Measurements from ENCODE around the gene PSMD12.

- TF ChIP-seq CTCF (IDR thresholded peaks at IDR 0.05; ENCODE audit: extremely low read depth in 1 of 2, insufficient read depth in 1 of 2, low read depth in 1 of 2, low read length in 2 of 2) (no peak), POLR2A (IDR thresholded peaks at IDR 0.05; ENCODE audit: low read depth, low read length) (no peak), EZH2 (IDR thresholded peaks at IDR 0.05; ENCODE audit: borderline replicate concordance, low read depth, low read length, severe bottlenecking) (no peak), FOS (IDR thresholded peaks at IDR 0.05; ENCODE audit: borderline replicate concordance, insufficient read depth, low read length) (no peak), POLR2AphosphoS5 (IDR thresholded peaks at IDR 0.05; ENCODE audit: insufficient read depth, low read depth, low read length) (no peak), MAX (IDR thresholded peaks at IDR 0.05; ENCODE audit: insufficient read depth, insufficient read length) (no peak)
Measured at GRCh38 chr17:67290711-67291291, 75.6 kb downstream of the PSMD12 start.
